B cell (primary cell): Measurements from ENCODE around the gene TTPAL.

Source experiments
- EZH2 ChIP-seq: IDR thresholded peaks from 2 replicates; pipeline ENCODE4 v1.6.1; 2012; ENCODE audit warnings: borderline replicate concordance, low read depth, mild to moderate bottlenecking, moderate library complexity, low read length; ENCODE audit not compliant: insufficient read depth, poor library complexity, severe bottlenecking
- TF ChIP-seq, protein P1 (sequence below): fragments of 200-600 bp; IDR thresholded peaks from one replicate; pipeline ENCODE4 v1.8.0; 2022; ENCODE audit warnings: antibody characterized with exemption, mild to moderate bottlenecking

DNA sequence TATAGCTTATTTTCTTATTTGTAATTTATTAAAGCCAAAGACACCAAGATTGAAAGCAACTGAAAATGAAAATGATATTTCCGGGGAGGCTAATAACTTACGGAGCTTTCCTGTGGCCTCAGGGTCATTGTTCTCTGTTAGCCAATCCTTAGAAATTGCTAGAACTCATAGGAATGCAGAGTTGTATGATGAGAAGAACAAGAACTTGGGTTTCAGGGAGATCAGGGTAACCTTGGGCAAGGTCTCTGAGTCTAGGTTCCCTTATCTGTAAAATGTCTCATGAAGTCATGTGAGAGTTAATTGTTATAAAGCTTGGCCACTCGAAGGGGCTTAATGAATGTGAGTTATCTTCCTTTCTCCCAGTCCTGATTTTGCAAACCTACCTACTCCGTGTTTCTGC is 66.3 kb downstream of the TTPAL start:
- TF ChIP-seq, protein P1, sequence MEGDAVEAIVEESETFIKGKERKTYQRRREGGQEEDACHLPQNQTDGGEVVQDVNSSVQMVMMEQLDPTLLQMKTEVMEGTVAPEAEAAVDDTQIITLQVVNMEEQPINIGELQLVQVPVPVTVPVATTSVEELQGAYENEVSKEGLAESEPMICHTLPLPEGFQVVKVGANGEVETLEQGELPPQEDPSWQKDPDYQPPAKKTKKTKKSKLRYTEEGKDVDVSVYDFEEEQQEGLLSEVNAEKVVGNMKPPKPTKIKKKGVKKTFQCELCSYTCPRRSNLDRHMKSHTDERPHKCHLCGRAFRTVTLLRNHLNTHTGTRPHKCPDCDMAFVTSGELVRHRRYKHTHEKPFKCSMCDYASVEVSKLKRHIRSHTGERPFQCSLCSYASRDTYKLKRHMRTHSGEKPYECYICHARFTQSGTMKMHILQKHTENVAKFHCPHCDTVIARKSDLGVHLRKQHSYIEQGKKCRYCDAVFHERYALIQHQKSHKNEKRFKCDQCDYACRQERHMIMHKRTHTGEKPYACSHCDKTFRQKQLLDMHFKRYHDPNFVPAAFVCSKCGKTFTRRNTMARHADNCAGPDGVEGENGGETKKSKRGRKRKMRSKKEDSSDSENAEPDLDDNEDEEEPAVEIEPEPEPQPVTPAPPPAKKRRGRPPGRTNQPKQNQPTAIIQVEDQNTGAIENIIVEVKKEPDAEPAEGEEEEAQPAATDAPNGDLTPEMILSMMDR, result no peak
- TF ChIP-seq EZH2, result no peak
